ENCODE results near the gene PRR4.

PRR4 gene

DNA sequence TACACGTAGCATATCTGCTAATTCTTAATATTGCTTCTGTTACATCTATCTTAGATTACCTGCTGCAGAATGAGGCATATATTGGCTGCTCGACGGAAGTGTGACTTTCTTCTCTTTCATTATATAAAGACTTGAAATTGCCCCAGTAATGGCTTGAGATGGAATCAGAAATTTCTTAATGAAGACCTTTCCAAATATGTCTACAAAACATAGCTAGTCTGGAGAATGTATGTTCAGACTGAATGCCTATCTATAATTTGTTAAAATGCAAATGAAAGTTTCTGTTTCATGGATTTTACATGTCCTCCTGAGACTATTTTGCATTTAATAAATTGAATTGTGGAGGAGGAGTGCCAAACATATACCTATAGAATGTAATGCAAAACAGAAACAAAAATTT lies 23.0 kb downstream of the PRR4 start, which contains the start of gene TAS2R10:
TAS2R10 (minus strand) TSS at position 101 of the 400 bp plus-strand sequence; CDS start at position 12, 89 bp downstream.
- H3K4me1 Mint-ChIP-seq, result no peaks in the 10 kb centered on the region
- no peaks in the 10 kb centered on the region for H3K9me3 Mint-ChIP-seq
- no peak within 1 kb of the TSS for H3K4me3 Mint-ChIP-seq
- no peaks in the 10 kb centered on the region for H3K27me3 Mint-ChIP-seq
- H3K27ac Mint-ChIP-seq, result no peak within 1 kb of the TSS
- H3K36me3 Mint-ChIP-seq, result no peaks in the 10 kb centered on the region

- no peaks in the 10 kb centered on the region for H3K9me3 Mint-ChIP-seq
- no peaks in the 10 kb centered on the region for H3K27me3 Mint-ChIP-seq
- H3K27ac Mint-ChIP-seq, result no peak overlapping the region
- no peak overlapping the region for H3K4me3 Mint-ChIP-seq
- no peaks in the 10 kb centered on the region for H3K36me3 Mint-ChIP-seq
- H3K4me1 Mint-ChIP-seq, result no peaks in the 10 kb centered on the region
These were observed 24.3 kb downstream of the PRR4 start for GRCh38 chr12:10824957-10825356.

GRCh38 chr12:10811883-10812536 lies 37.3 kb downstream of the PRR4 start:
- Mint-ChIP-seq H3K27me3 (peaks cover 23% of the 10 kb centered on the region), H3K36me3 (no peaks in the 10 kb centered on the region), H3K27ac (no peak overlapping the region)

GRCh38 chr12:10810068-10810467 lies 39.2 kb downstream of the PRR4 start, which contains the start of gene TAS2R9:
Gene TAS2R9, minus strand, starts transcription at chr12:10810168. Its CDS starts 93 bp downstream, at chr12:10810075.
- peaks cover 31% of the 10 kb centered on the region for H3K27me3 Mint-ChIP-seq
- no peak within 1 kb of the TSS for H3K4me3 Mint-ChIP-seq
- no peaks in the 10 kb centered on the region for H3K36me3 Mint-ChIP-seq
- no peak within 1 kb of the TSS for H3K27ac Mint-ChIP-seq
- no peaks in the 10 kb centered on the region for H3K9me3 Mint-ChIP-seq
- no peaks in the 10 kb centered on the region for H3K4me1 Mint-ChIP-seq

More at GRCh38 chr12:10811883-10812536, 37.3 kb downstream of the PRR4 start:
- no peaks in the 10 kb centered on the region for H3K9me3 Mint-ChIP-seq
- no peak overlapping the region for H3K4me3 Mint-ChIP-seq
- no peaks in the 10 kb centered on the region for H3K4me1 Mint-ChIP-seq

DNA sequence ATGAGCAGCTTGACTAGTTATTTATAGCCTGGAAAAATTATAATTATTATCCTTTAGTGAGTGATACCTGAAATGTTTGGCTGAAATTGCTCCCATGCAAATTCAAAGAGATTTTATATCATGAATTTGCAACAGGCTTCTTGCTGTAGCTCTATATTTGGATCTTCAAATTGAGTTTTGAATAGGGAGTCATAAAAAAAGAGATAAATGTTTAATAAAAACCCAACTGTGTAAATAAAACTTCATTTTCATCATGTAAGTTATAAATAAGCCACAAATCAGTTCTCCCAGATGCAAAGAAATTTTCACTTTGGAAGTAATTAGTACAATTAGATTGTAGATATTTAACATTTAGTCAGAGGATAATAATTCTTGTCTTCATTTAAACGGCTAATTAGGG lies 42.1 kb downstream of the PRR4 start, which contains the start of gene TAS2R8:
TAS2R8 (minus strand) TSS at position 101 of the 400 bp plus-strand sequence. CDS start 306 bp downstream, outside the sequence.
- Mint-ChIP-seq H3K27me3 (peaks cover 36% of the 10 kb centered on the region), H3K27ac (no peak within 1 kb of the TSS), H3K36me3 (no peaks in the 10 kb centered on the region), H3K4me3 (no peak within 1 kb of the TSS), H3K4me1 (no peaks in the 10 kb centered on the region), H3K9me3 (no peaks in the 10 kb centered on the region)

DNA sequence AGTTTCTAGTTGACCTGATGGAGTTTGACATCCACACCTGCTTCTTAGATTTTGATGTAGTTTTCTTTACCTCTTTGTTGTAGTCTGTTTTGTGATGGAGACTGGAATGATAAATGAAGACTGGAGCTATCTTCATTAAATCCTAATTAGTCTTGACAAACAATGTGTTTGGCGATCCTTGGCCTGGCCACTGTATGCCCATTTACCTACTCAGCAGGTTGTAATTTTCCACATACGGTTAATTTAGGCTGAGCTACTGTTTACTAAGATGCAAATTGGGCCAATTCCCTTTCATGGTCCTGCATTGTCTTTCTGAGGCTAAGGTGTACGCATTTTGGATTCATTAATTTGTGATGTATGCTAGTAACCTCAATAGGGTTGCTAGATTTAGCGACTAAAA lies 46.7 kb downstream of the PRR4 start, which contains the start of gene TAS2R7:
TAS2R7 (minus strand) TSS at position 41 of the 400 bp plus-strand sequence. CDS start 57 bp downstream, outside the sequence.
- H3K27me3 Mint-ChIP-seq, result peaks cover 21% of the 10 kb centered on the region

DNA sequence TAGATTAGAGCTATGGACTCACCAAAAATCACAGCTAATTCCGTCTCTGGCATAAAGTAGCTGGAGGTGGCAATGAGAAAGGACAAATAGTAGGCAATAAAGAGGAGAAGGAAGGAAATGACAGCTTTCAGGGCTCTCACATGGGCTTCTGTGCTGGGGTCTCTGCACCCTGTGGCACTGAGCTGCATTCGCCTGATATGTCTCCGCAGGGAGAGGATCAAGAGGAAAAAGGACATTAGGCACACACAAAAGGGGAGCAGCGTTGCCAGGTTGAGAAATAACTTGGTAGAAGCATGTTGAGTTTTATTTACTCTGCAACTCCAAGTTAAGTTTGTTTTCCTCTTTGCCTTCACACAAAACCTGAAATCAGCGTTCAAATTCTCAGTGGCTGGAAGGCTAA lies 47.5 kb downstream of the PRR4 start:
- peaks cover 25% of the 10 kb centered on the region for H3K27me3 Mint-ChIP-seq
- H3K9me3 Mint-ChIP-seq, result no peaks in the 10 kb centered on the region
- H3K4me1 Mint-ChIP-seq, result no peaks in the 10 kb centered on the region
- H3K27ac Mint-ChIP-seq, result peak overlapping the region; percentile 2
- no peak overlapping the region for H3K4me3 Mint-ChIP-seq
- no peaks in the 10 kb centered on the region for H3K36me3 Mint-ChIP-seq

More for the DNA sequence above, 46.7 kb downstream of the PRR4 start, which contains the start of gene TAS2R7:
- Mint-ChIP-seq H3K4me1 (no peaks in the 10 kb centered on the region), H3K4me3 (no peak within 1 kb of the TSS), H3K9me3 (no peaks in the 10 kb centered on the region), H3K27ac (peak within 1 kb of the TSS; percentile 2), H3K36me3 (no peaks in the 10 kb centered on the region)

Measured in activated naive CD4-positive, alpha-beta T cell treated with anti-CD3 and anti-CD28 coated beads, Interleukin-2, amount 50 U/mL, for 24 hours (primary cell).